Loucy (cell line): Measurements from ENCODE around the gene OR11A1.

Experiments used
- H2AFZ ChIP-seq: fragments of 200-600 bp; sonication (generic); 2 replicates; pipeline ENCODE4 v1.6.0; 2016; ENCODE audit warnings: antibody characterized with exemption, mild to moderate bottlenecking, low read length, moderate library complexity
- H3F3A ChIP-seq: fragments of 200-600 bp; 2 replicates; pipeline ENCODE4 v1.6.0; 2016; ENCODE audit warnings: antibody characterized with exemption, low read depth, mild to moderate bottlenecking
- H3K27me3 ChIP-seq: fragments of 200-600 bp; sonication (generic); 2 replicates; pipeline ENCODE4 v1.6.1; 2014; ENCODE audit warnings: low read length, mild to moderate bottlenecking; ENCODE audit not compliant: insufficient read depth, poor library complexity, severe bottlenecking
- H3K36me3 ChIP-seq: fragments of 200-600 bp; sonication (generic); 2 replicates; pipeline ENCODE4 v1.6.1; 2016; ENCODE audit warnings: low read length; ENCODE audit not compliant: insufficient read depth
- H3K4me1 ChIP-seq: fragments of 200-600 bp; sonication (generic); 2 replicates; pipeline ENCODE4 v1.5.1; 2014; ENCODE audit warnings: low read length, mild to moderate bottlenecking; ENCODE audit not compliant: insufficient read depth, poor library complexity, severe bottlenecking
- H3K4me2 ChIP-seq: fragments of 200-600 bp; sonication (generic); 2 replicates; pipeline ENCODE4 v1.6.0; 2014; ENCODE audit warnings: antibody characterized with exemption, low read length, low read depth, mild to moderate bottlenecking; ENCODE audit not compliant: poor library complexity, severe bottlenecking
- H3K4me3 ChIP-seq: fragments of 200-600 bp; sonication (generic); 2 replicates; pipeline ENCODE4 v1.5.1; 2014; ENCODE audit warnings: low read length, mild to moderate bottlenecking, mixed read lengths; ENCODE audit not compliant: poor library complexity, severe bottlenecking
- H3K79me2 ChIP-seq: fragments of 200-600 bp; sonication (generic); 2 replicates; pipeline ENCODE4 v1.6.1; 2014; ENCODE audit warnings: low read length; ENCODE audit not compliant: insufficient read depth
- H3K9ac ChIP-seq: fragments of 200-600 bp; sonication (generic); 2 replicates; pipeline ENCODE4 v1.6.0; 2014; ENCODE audit warnings: mild to moderate bottlenecking, low read depth, low read length, moderate library complexity; ENCODE audit not compliant: poor library complexity, severe bottlenecking
- H3K9me2 ChIP-seq: fragments of 200-600 bp; sonication (generic); replicated peaks from 2 replicates; pipeline ENCODE4 v1.6.1; 2016; ENCODE audit warnings: low read depth, low read length, mixed read lengths
- H3K9me3 ChIP-seq: fragments of 200-600 bp; sonication (generic); 2 replicates; pipeline ENCODE4 v1.6.1; 2014; ENCODE audit warnings: mild to moderate bottlenecking, antibody characterized with exemption, low read length, low read depth; ENCODE audit not compliant: insufficient read depth
- H4K20me1 ChIP-seq: fragments of 200-600 bp; sonication (generic); 2 replicates; pipeline ENCODE4 v1.6.0; 2014; ENCODE audit warnings: antibody characterized with exemption, low read length, mild to moderate bottlenecking; ENCODE audit not compliant: insufficient read depth, poor library complexity, severe bottlenecking
- EZH2phosphoT487 ChIP-seq: fragments of 200-600 bp; IDR thresholded peaks from 2 replicates; pipeline ENCODE4 v1.6.1; 2018; ENCODE audit warnings: antibody characterized with exemption, mild to moderate bottlenecking, moderate library complexity, borderline replicate concordance
- TF ChIP-seq, protein P1 (sequence below): fragments of 200-600 bp; sonication (generic); conservative IDR thresholded peaks from 2 replicates; pipeline ENCODE4 v1.5.1; 2014; ENCODE audit warnings: mild to moderate bottlenecking, antibody characterized with exemption, low read length

OR11A1 gene

GRCh38 chr6:29483186-29483585 lies 26.3 kb upstream of the OR11A1 start:
- no peak overlapping the region for H2AFZ ChIP-seq
- no peaks in the 10 kb centered on the region for H3K9me2 ChIP-seq
- peaks cover 9% of the 10 kb centered on the region for H3K9me3 ChIP-seq
- H3K4me3 ChIP-seq = no peak overlapping the region
- H3K36me3 ChIP-seq = no peaks in the 10 kb centered on the region
- H3K4me2 ChIP-seq = no peak overlapping the region
- H4K20me1 ChIP-seq = no peaks in the 10 kb centered on the region
- H3K27me3 ChIP-seq = no peaks in the 10 kb centered on the region
- TF ChIP-seq EZH2phosphoT487 = no peak
- TF ChIP-seq, protein P1, sequence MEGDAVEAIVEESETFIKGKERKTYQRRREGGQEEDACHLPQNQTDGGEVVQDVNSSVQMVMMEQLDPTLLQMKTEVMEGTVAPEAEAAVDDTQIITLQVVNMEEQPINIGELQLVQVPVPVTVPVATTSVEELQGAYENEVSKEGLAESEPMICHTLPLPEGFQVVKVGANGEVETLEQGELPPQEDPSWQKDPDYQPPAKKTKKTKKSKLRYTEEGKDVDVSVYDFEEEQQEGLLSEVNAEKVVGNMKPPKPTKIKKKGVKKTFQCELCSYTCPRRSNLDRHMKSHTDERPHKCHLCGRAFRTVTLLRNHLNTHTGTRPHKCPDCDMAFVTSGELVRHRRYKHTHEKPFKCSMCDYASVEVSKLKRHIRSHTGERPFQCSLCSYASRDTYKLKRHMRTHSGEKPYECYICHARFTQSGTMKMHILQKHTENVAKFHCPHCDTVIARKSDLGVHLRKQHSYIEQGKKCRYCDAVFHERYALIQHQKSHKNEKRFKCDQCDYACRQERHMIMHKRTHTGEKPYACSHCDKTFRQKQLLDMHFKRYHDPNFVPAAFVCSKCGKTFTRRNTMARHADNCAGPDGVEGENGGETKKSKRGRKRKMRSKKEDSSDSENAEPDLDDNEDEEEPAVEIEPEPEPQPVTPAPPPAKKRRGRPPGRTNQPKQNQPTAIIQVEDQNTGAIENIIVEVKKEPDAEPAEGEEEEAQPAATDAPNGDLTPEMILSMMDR = no peak
- H3K79me2 ChIP-seq = no peaks in the 10 kb centered on the region
- no peak overlapping the region for H3K9ac ChIP-seq
- H3K4me1 ChIP-seq = peaks cover 32% of the 10 kb centered on the region
- peaks cover 5% of the 10 kb centered on the region; the same call in 1 of the 2 replicates for H3F3A ChIP-seq

GRCh38 chr6:29479560-29479959 lies 22.7 kb upstream of the OR11A1 start:
- TF ChIP-seq EZH2phosphoT487 = no peak
- TF ChIP-seq, protein P1 = no peak
- no peaks in the 10 kb centered on the region for H4K20me1 ChIP-seq
- H3K9me2 ChIP-seq = no peaks in the 10 kb centered on the region

GRCh38 chr6:29478740-29479139 lies 21.9 kb upstream of the OR11A1 start:
- H3K79me2 ChIP-seq = no peaks in the 10 kb centered on the region
- no peak overlapping the region for H2AFZ ChIP-seq
- no peak overlapping the region for H3K4me2 ChIP-seq
- H3K4me1 ChIP-seq = peaks cover 23% of the 10 kb centered on the region
- no peaks in the 10 kb centered on the region for H3K9me2 ChIP-seq
- no peak overlapping the region for H3K9ac ChIP-seq
- peaks cover 5% of the 10 kb centered on the region; the same call in 1 of the 2 replicates for H3F3A ChIP-seq
- TF ChIP-seq, protein P1 = no peak
- TF ChIP-seq EZH2phosphoT487 = no peak
- no peak overlapping the region for H3K4me3 ChIP-seq
- peaks cover 9% of the 10 kb centered on the region for H3K9me3 ChIP-seq
- no peaks in the 10 kb centered on the region for H3K36me3 ChIP-seq
- no peaks in the 10 kb centered on the region for H4K20me1 ChIP-seq
- H3K27me3 ChIP-seq = no peaks in the 10 kb centered on the region

More at GRCh38 chr6:29479560-29479959, 22.7 kb upstream of the OR11A1 start:
- no peaks in the 10 kb centered on the region for H3K27me3 ChIP-seq
- H3K4me1 ChIP-seq = peaks cover 23% of the 10 kb centered on the region
- peak overlapping the region; percentile 24 for H3K4me2 ChIP-seq
- H3K9ac ChIP-seq = no peak overlapping the region
- H2AFZ ChIP-seq = no peak overlapping the region
- no peaks in the 10 kb centered on the region for H3K79me2 ChIP-seq
- H3K36me3 ChIP-seq = no peaks in the 10 kb centered on the region
- H3K9me3 ChIP-seq = peaks cover 9% of the 10 kb centered on the region
- peak overlapping the region; percentile 22 for H3K4me3 ChIP-seq
- H3F3A ChIP-seq = peaks cover 5% of the 10 kb centered on the region; the same call in 1 of the 2 replicates
